NCI-H446 treated with DMSO at 0.1 percent for 48 hours (cell line): ENCODE data around the gene TREH.
"Not testable (repeated sequence)": the region's sequence is repeated elsewhere in the genome, so short reads cannot be mapped to it uniquely, and the experiment has no call there.

Experiments used
- DNase-seq: peaks from one replicate; lab custom pipeline; 2025; lab: John Stamatoyannopoulos, UW

TREH gene

GRCh38 chr11:118679483-118679882 lies at the start of gene TREH:
TREH (minus strand) TSS chr11:118679650; CDS start chr11:118679627, 23 bp downstream.
- no peak for DNase-seq

GRCh38 chr11:118728112-118728511 lies 48.7 kb upstream of the TREH start:
- DNase-seq = not testable (repeated sequence)

GRCh38 chr11:118727721-118728066 lies 48.2 kb upstream of the TREH start:
- not testable (repeated sequence) for DNase-seq

- not testable (repeated sequence) for DNase-seq
Observed at GRCh38 chr11:118727001-118727720, 47.7 kb upstream of the TREH start.

- not testable (repeated sequence) for DNase-seq
Observed at GRCh38 chr11:118721478-118722015, 42.1 kb upstream of the TREH start.

GRCh38 chr11:118720740-118721139 lies 41.3 kb upstream of the TREH start:
- DNase-seq = not testable (repeated sequence)

GRCh38 chr11:118720078-118720477 lies 40.6 kb upstream of the TREH start:
- DNase-seq = not testable (repeated sequence)

GRCh38 chr11:118718562-118718961 lies 39.1 kb upstream of the TREH start:
- DNase-seq = not testable (repeated sequence)

GRCh38 chr11:118717733-118718132 lies 38.3 kb upstream of the TREH start:
- DNase-seq = not testable (repeated sequence)

GRCh38 chr11:118717221-118717620 lies 37.8 kb upstream of the TREH start:
- DNase-seq = not testable (repeated sequence)

- no peak for DNase-seq
Observed at GRCh38 chr11:118715837-118716260, 36.4 kb upstream of the TREH start.

- DNase-seq = no peak
Observed at GRCh38 chr11:118715245-118715831, 35.9 kb upstream of the TREH start.

GRCh38 chr11:118714816-118715215 lies 35.4 kb upstream of the TREH start:
- no peak for DNase-seq

GRCh38 chr11:118714416-118714815 lies 35.0 kb upstream of the TREH start:
- DNase-seq = not testable (repeated sequence)

- no peak for DNase-seq
Observed at GRCh38 chr11:118708296-118708695, 28.8 kb upstream of the TREH start.

GRCh38 chr11:118706546-118706825 lies 27.0 kb upstream of the TREH start:
- DNase-seq = no peak

GRCh38 chr11:118705791-118706545 lies 26.5 kb upstream of the TREH start:
- peak; percentile 56 for DNase-seq

- DNase-seq = no peak
Observed at GRCh38 chr11:118705111-118705741, 25.8 kb upstream of the TREH start.

GRCh38 chr11:118703563-118704106 lies 24.2 kb upstream of the TREH start:
- DNase-seq = no peak

- DNase-seq = no peak
Observed at GRCh38 chr11:118699506-118700220, 20.2 kb upstream of the TREH start.

- DNase-seq = no peak
Observed at GRCh38 chr11:118697346-118697745, 17.9 kb upstream of the TREH start.
